Mucosa of descending colon (tissue), 3 donors: ENCODE measurements around the gene EHBP1. TPM values are rescaled to one million over a fixed set of nuclear protein-coding genes. Genes with fewer than 3 reads are reported as not detected.

ENCODE experiments used
- ATAC-seq: fragments of 200-7000 bp; cut with Tn5 transposase; one replicate; pipeline ENCODE4 v1.9.1; 2020; ENCODE audit warnings: mild to moderate bottlenecking, moderate library complexity
- DNase-seq, 3 donors: peaks; one replicate each; pipeline ENCODE4 v3.0.0-alpha.2; 2020
- H3K36me3 ChIP-seq: fragments of 200-600 bp; one replicate; pipeline ENCODE4 v1.8.0; 2021; ENCODE audit warnings: low read depth, mild to moderate bottlenecking
- H3K4me1 ChIP-seq: fragments of 200-600 bp; one replicate; pipeline ENCODE4 v1.8.0; 2021; ENCODE audit warnings: low read depth, mild to moderate bottlenecking
- H3K4me3 ChIP-seq: fragments of 200-600 bp; one replicate; pipeline ENCODE4 v1.8.0; 2021; ENCODE audit warnings: mild to moderate bottlenecking
- H3K9me3 ChIP-seq: fragments of 200-600 bp; one replicate; pipeline ENCODE4 v1.8.0; 2021; ENCODE audit warnings: mild to moderate bottlenecking
- CTCF ChIP-seq: fragments of 200-600 bp; IDR thresholded peaks from one replicate; pipeline ENCODE4 v1.8.0; 2022; ENCODE audit warnings: antibody characterized with exemption, mild to moderate bottlenecking
- intact Hi-C, 2 donors: fragments of 100-400 bp; cut with DNase I in 1 of 2; cut with micrococcal nuclease in 1 of 2; formaldehyde crosslinking; loops; one replicate each; pipeline versions ENCODE4 v1.11.0 to v1.11.1; 2022; cut with DNase I, micrococcal nuclease
- total RNA-seq, 3 donors: library from RNA; stranded (reverse); fragmentation: NEBNext Ultra II Directional in 2 of 3; extraction: Animal tissue kit (Norgen Biotek cat#: 25700) in 2 of 3; gene quantifications; one replicate each; pipeline versions ENCODE4 v1.2.1 to v1.2.4, GENCODE V29; 2021 to 2023
- donor health status: DM: no; HTN: no; CAD: no; lungs with moderate emphysema.
- donor health status: DM: no; HTN: no; CAD: no.
- donor health status: DM: no; HTN: yes; CAD: no.

EHBP1 gene
- total RNA-seq, 3 donors from 2014 or later = 26.9 to 136 (median 28.2) TPM

GRCh38 chr2:63086687-63087086 is 381.2 kb downstream of the EHBP1 start:
- no peaks in the 10 kb centered on the region for H3K9me3 ChIP-seq
- intact Hi-C loops = no loop called here
- no peak overlapping the region for H3K4me3 ChIP-seq
- TF ChIP-seq CTCF = no peak
- H3K36me3 ChIP-seq = no peaks in the 10 kb centered on the region
- no peak for ATAC-seq
- DNase-seq = no peak
- no peaks in the 10 kb centered on the region for H3K4me1 ChIP-seq

- intact Hi-C loops = no loop called here
- H3K9me3 ChIP-seq = no peaks in the 10 kb centered on the region
- no peaks in the 10 kb centered on the region for H3K36me3 ChIP-seq
- H3K4me1 ChIP-seq = no peaks in the 10 kb centered on the region
- ATAC-seq = no peak
- no peak for DNase-seq
- no peak overlapping the region for H3K4me3 ChIP-seq
- TF ChIP-seq CTCF = no peak
Measured at GRCh38 chr2:63092401-63092800, 386.9 kb downstream of the EHBP1 start.

- ATAC-seq (no peak), DNase-seq (no peak)
- intact Hi-C loops = no loop called here
- TF ChIP-seq CTCF = no peak
- H3K4me1 ChIP-seq = no peaks in the 10 kb centered on the region
- H3K36me3 ChIP-seq = no peaks in the 10 kb centered on the region
- no peak overlapping the region for H3K4me3 ChIP-seq
- H3K9me3 ChIP-seq = no peaks in the 10 kb centered on the region
Measured at GRCh38 chr2:63092857-63093256, 387.3 kb downstream of the EHBP1 start.

- no peak for TF ChIP-seq CTCF
- Histone ChIP-seq H3K4me3 (no peak overlapping the region), H3K9me3 (no peaks in the 10 kb centered on the region), H3K4me1 (no peaks in the 10 kb centered on the region), H3K36me3 (no peaks in the 10 kb centered on the region)
- intact Hi-C loops = no loop called here
- ATAC-seq = no peak
- DNase-seq = no peak
Measured at GRCh38 chr2:63093502-63093901, 388.0 kb downstream of the EHBP1 start.

Other genes starting within 250 kb of the EHBP1 start
- 1 to 10 TPM in 1 of 3 donors, under 1 TPM in 2; 0.61 to 1.2 (median 0.70) TPM for gene TMEM17, start 199.5 kb upstream of the EHBP1 start, total RNA-seq